Tibial nerve (tissue), 4 donors: ENCODE results near the gene TNRC6C.

Experiments used
- EP300 ChIP-seq, 2 donors: sonication (generic); formaldehyde crosslinking; IDR thresholded peaks; one replicate each; pipeline ENCODE4 v1.6.1; 2017; ENCODE audit warnings: antibody characterized with exemption in 2 of 2, mild to moderate bottlenecking in 1 of 2
- POLR2A ChIP-seq, 2 donors: fragments of 450-650 bp; IDR thresholded peaks; one replicate each; pipeline ENCODE4 v1.6.1; 2017; ENCODE audit warnings: antibody characterized with exemption in 2 of 2, mild to moderate bottlenecking in 2 of 2, moderate library complexity in 2 of 2
- TF ChIP-seq, protein P1 (sequence below), 5 experiments: fragments of 200-600 bp in 3 of 5; fragments of 450-650 bp in 2 of 5; sonication (generic) in 3 of 5; IDR thresholded peaks; one replicate each; pipeline ENCODE4 v1.5.1; 2016 to 2019; ENCODE audit warnings: antibody characterized with exemption in 5 of 5, mild to moderate bottlenecking in 3 of 5, moderate library complexity in 2 of 5

DNA sequence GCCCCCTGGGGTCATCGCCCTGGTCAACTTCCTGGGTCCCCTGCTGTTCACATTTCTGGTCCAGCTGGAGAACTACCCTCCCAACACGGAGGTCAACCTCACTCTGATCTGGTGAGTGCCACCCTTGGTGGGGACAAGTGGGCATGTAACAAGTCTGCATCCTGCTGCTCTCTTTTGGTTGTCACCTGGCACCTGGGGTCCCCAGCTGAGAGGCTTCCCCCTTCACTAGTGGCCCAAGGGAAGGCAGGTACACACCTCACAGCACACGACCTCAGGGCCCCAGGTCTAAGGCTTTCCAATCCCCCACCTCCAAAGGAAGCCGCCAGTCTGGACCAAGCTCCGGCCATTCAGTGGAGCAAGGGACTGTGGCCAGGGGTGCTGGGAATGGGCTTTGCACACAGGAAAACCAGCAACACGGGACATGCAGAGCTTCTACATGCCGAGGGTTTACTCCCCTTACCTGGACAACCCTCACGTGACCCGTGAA is 176.4 kb downstream of the TNRC6C start:
- TF ChIP-seq, protein P1, sequence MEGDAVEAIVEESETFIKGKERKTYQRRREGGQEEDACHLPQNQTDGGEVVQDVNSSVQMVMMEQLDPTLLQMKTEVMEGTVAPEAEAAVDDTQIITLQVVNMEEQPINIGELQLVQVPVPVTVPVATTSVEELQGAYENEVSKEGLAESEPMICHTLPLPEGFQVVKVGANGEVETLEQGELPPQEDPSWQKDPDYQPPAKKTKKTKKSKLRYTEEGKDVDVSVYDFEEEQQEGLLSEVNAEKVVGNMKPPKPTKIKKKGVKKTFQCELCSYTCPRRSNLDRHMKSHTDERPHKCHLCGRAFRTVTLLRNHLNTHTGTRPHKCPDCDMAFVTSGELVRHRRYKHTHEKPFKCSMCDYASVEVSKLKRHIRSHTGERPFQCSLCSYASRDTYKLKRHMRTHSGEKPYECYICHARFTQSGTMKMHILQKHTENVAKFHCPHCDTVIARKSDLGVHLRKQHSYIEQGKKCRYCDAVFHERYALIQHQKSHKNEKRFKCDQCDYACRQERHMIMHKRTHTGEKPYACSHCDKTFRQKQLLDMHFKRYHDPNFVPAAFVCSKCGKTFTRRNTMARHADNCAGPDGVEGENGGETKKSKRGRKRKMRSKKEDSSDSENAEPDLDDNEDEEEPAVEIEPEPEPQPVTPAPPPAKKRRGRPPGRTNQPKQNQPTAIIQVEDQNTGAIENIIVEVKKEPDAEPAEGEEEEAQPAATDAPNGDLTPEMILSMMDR (IDR thresholded peaks at IDR 0.05): no peak
- TF ChIP-seq POLR2A (IDR thresholded peaks at IDR 0.05) (no peak), EP300 (IDR thresholded peaks at IDR 0.05) (no peak)
